Right hindlimb (tissue), 1 donor: Measurements from ENCODE around the gene HPCA.
A peak's percentile ranks its signal among the peaks of the same experiment; 100 is the strongest.
"Not testable (repeated sequence)": the region's sequence is repeated elsewhere in the genome, so short reads cannot be mapped to it uniquely, and the experiment has no call there.

Experiments used
- DNase-seq: peaks from one replicate; pipeline ENCODE4 v3.0.0-alpha.2; 2018

The HPCA gene

GRCh38 chr1:32903991-32904785 lies 17.9 kb downstream of the HPCA start:
- no peak for DNase-seq

- no peak for DNase-seq
These were observed 18.5 kb downstream of the HPCA start for GRCh38 chr1:32904797-32905196.

DNA sequence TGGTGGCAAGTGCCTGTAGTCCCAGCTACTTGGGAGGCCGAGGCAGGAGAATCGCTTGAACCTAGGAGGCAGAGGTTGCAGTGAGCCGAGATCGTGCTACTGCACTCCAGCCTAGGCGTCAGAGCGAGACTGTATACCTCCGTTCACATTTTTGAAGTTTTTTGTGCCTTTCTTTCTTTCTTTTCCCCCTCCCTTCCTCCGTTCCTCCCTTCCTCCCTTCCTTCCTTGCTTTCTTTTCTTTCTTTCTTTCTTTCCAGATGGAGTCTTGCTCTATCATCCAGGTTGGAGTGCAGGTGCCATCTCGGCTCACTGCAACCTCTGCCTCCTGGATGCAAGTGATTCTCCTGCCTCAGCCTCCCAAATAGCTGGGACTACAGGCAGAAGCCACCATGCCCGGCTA lies 19.3 kb downstream of the HPCA start:
- DNase-seq = not testable (repeated sequence)

GRCh38 chr1:32906654-32907053 lies 20.4 kb downstream of the HPCA start:
- no peak for DNase-seq

GRCh38 chr1:32907435-32907834 lies 21.1 kb downstream of the HPCA start:
- DNase-seq = no peak

- no peak for DNase-seq
These were observed 24.0 kb downstream of the HPCA start for GRCh38 chr1:32910319-32910718.

- no peak for DNase-seq
These were observed 29.7 kb downstream of the HPCA start for GRCh38 chr1:32915766-32916706.

GRCh38 chr1:32917521-32917920 lies 31.2 kb downstream of the HPCA start:
- no peak for DNase-seq

DNA sequence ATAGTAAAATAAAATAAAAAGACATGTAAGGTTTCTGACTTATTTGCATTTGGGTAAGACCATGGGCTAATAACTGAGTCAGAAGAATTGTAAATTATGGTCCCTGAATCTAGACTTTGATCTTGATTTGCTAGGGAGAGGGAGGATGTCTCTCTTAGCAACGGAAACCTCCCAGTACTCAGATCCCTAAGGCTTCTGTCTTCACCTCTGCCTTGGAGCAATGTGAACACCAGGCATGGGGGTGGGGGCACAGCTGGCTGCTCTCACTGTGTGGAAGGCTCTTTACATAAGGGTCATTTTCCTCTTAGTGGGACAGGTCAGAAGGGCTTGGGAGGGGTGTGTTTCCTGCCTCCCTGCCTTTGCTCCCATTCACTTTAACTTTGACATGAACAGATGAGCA lies 31.9 kb downstream of the HPCA start:
- DNase-seq = no peak

GRCh38 chr1:32919811-32920733 lies 33.8 kb downstream of the HPCA start:
- DNase-seq = no peak

GRCh38 chr1:32920833-32921232 lies 34.5 kb downstream of the HPCA start:
- DNase-seq = no peak

DNA sequence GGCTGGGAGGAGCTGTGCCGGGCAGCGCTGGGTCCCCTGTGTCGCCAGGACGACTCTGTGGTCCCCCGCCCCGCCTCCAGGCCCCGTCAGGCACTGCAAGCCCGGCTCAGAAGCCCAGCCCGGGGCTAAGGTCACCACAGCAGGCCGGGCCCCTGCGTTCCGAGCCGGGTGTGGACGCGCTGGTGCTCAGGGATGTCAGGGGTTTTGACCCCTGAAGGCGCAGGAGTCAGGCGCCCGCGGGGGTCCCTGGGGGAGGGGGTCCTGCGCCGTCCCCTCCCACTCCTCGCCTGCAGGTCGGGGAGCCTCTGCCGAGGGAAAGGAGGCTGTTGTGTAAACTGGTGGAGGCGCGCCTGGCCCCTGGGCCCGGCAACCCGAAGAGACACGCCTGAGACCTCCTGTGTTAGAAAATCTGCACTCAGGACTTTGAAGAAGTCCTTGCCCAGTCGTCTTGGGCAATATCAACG lies 38.6 kb downstream of the HPCA start:
- peak; percentile 25 for DNase-seq

DNA sequence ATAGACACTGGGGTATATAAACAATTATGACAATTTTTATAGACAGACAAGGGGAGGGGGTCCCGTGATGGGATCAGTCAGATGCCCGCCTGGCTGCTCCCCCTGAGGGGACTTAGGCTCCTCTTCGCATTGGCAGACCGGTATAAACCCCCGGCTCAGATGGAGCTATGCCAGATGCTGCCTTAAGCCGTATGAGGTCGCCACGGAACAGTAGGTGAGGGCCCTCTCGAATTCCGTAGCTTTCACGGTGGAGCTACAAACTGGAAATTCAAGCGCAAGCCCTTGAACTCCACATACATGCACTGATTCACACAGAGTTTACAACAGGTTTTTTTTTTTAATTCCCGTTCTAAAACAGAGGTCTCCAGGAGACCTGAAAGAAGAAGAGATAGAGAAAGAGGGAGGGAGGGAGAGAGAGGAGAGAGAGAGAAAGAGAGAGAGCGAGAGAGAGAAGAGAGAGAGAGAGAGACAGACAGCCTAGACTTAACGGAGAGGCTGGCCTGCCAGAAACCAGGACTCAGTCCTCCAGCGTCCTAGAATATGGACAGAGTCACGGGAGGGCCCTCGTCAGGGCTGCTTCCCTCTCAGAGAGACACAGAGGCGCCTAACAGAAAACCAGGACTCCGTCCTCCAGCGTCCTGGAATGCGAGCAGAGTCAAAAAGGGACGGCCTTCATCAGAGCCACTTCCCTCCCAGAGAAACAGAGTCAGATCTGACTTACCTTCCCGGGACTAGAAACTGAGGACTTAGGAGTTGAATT lies 39.3 kb downstream of the HPCA start:
- peak; percentile 61 for DNase-seq

DNA sequence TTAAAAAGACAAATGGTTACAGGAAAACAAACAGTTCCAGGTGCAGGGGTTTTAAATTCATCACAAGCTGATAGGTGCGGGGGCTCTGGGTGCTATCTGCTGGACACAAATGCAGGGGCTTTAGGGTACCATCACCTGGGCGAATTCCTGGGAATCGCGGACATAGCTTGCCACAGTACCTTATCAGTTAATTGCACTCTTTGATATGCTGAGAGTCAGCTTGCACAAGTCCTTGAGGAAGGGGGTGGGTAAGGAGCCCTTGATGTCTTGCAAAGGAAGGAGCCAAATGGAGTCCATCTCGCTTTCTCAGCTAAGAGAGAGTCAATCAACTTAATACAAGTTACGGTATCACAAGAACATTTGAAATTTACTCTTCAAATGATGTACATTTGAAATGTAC lies 40.3 kb downstream of the HPCA start:
- no peak for DNase-seq

DNA sequence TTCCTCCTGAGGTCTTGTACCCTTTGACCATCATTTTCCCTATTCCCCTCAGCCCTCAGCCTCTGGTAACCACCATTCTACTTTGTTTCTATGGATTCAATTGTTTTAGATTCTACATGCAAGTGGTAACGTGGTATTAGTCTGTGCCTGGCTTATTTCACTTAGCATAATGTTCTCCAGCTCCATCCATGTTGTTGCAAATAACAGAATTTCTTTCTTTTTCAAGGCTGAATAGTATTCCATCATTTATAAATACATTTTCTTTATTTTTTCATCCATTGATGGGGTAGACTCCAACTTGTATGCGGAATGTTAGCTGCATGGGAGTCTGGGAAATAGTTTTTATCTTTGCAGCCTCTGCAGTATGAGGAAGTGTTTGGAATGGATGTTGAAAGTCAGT lies 41.1 kb downstream of the HPCA start:
- no peak for DNase-seq

- DNase-seq = no peak
These were observed 42.0 kb downstream of the HPCA start for GRCh38 chr1:32928285-32928684.

GRCh38 chr1:32928715-32929114 lies 42.4 kb downstream of the HPCA start:
- no peak for DNase-seq

- no peak for DNase-seq
These were observed 43.1 kb downstream of the HPCA start for GRCh38 chr1:32929366-32929765.

- no peak for DNase-seq
These were observed 45.5 kb downstream of the HPCA start for GRCh38 chr1:32931760-32932159.

DNA sequence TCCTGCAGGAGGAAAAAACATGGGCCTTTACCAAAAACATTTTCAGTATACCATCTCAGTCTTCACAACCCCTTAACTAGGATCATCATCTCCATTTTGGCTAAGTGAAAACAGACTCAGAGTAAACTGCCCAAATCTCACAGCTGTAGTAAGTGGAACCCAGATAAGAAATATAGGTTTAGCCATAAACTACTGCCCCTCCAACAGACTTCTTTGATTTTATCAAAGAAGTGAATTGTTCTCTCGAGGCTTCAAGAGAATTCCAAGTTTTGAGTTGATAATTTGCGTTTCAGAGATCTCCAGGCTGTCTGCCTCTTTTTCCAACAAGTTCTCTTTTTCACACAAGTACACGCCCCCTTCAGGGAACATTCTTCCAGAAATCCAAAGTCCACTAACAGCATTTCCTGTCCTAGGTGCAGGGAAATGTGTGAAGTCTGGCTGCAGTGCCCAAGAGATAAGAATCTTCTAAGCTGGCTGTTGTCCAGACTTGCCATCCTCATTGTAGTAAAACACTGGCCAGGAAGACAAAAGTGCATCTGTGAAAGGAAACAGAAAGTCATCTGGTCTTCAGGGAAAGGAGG lies 47.5 kb downstream of the HPCA start:
- peak; percentile 26 for DNase-seq

- no peak for DNase-seq
These were observed 48.2 kb downstream of the HPCA start for GRCh38 chr1:32934535-32934934.

- no peak for DNase-seq
These were observed 50.8 kb downstream of the HPCA start for GRCh38 chr1:32937061-32937460.
